ENCODE measurements around the gene DTNB.

The DTNB gene

GRCh38 chr2:25380023-25380422 is 293.4 kb downstream of the DTNB start:
- Histone ChIP-seq H3K9me3 (ENCODE audit: insufficient read depth, low read length) (no peaks in the 10 kb centered on the region), H3K9ac (ENCODE audit: low read length) (no peak overlapping the region), H2AFZ (ENCODE audit: low read depth, low read length) (no peak overlapping the region), H3K4me2 (ENCODE audit: low read length) (no peak overlapping the region), H3K36me3 (replicated peaks; ENCODE audit: low read depth, low read length) (no peaks in the 10 kb centered on the region), H3K4me1 (ENCODE audit: low read length) (peaks cover 31% of the 10 kb centered on the region), H4K20me1 (ENCODE audit: insufficient read depth, low read length) (no peaks in the 10 kb centered on the region), H3K79me2 (ENCODE audit: low read length) (no peaks in the 10 kb centered on the region), H3K4me3 (ENCODE audit: low read length) (no peak overlapping the region), H3K27ac (ENCODE audit: low read length) (no peak overlapping the region), H3K27me3 (ENCODE audit: low read depth, low read length) (no peaks in the 10 kb centered on the region)
- TF ChIP-seq CTCF (IDR thresholded peaks at IDR 0.05; ENCODE audit: low read depth, low read length) (no peak), EZH2phosphoT487 (IDR thresholded peaks at IDR 0.05; ENCODE audit: low read depth) (no peak)

- H3K79me2 ChIP-seq (ENCODE audit: low read length) = no peaks in the 10 kb centered on the region
- H3K36me3 ChIP-seq (replicated peaks; ENCODE audit: low read depth, low read length) = no peaks in the 10 kb centered on the region
- H2AFZ ChIP-seq (ENCODE audit: low read depth, low read length) = no peak overlapping the region
- no peak overlapping the region for H3K4me2 ChIP-seq (ENCODE audit: low read length)
- no peak overlapping the region for H3K9ac ChIP-seq (ENCODE audit: low read length)
- TF ChIP-seq EZH2phosphoT487 (IDR thresholded peaks at IDR 0.05; ENCODE audit: low read depth) (no peak), CTCF (IDR thresholded peaks at IDR 0.05; ENCODE audit: low read depth, low read length) (no peak)
- no peaks in the 10 kb centered on the region for H3K27me3 ChIP-seq (ENCODE audit: low read depth, low read length)
- H3K27ac ChIP-seq (ENCODE audit: low read length) = no peak overlapping the region
- H3K9me3 ChIP-seq (ENCODE audit: insufficient read depth, low read length) = no peaks in the 10 kb centered on the region
- no peak overlapping the region for H3K4me3 ChIP-seq (ENCODE audit: low read length)
- H4K20me1 ChIP-seq (ENCODE audit: insufficient read depth, low read length) = no peaks in the 10 kb centered on the region
- H3K4me1 ChIP-seq (ENCODE audit: low read length) = peaks cover 31% of the 10 kb centered on the region
Measured at GRCh38 chr2:25379535-25379934, 293.8 kb downstream of the DTNB start.

GRCh38 chr2:25378731-25379490 is 294.5 kb downstream of the DTNB start:
- Histone ChIP-seq H3K79me2 (ENCODE audit: low read length) (no peaks in the 10 kb centered on the region), H3K4me3 (ENCODE audit: low read length) (no peak overlapping the region), H4K20me1 (ENCODE audit: insufficient read depth, low read length) (no peaks in the 10 kb centered on the region), H2AFZ (ENCODE audit: low read depth, low read length) (no peak overlapping the region), H3K27me3 (ENCODE audit: low read depth, low read length) (no peaks in the 10 kb centered on the region), H3K9me3 (ENCODE audit: insufficient read depth, low read length) (no peaks in the 10 kb centered on the region), H3K4me1 (ENCODE audit: low read length) (peaks cover 31% of the 10 kb centered on the region), H3K36me3 (replicated peaks; ENCODE audit: low read depth, low read length) (no peaks in the 10 kb centered on the region), H3K9ac (ENCODE audit: low read length) (no peak overlapping the region), H3K27ac (ENCODE audit: low read length) (no peak overlapping the region), H3K4me2 (ENCODE audit: low read length) (no peak overlapping the region)
- TF ChIP-seq EZH2phosphoT487 (IDR thresholded peaks at IDR 0.05; ENCODE audit: low read depth) (no peak), CTCF (IDR thresholded peaks at IDR 0.05; ENCODE audit: low read depth, low read length) (no peak)

GRCh38 chr2:25377822-25378421 is 295.5 kb downstream of the DTNB start:
- Histone ChIP-seq H3K9ac (ENCODE audit: low read length) (no peak overlapping the region), H3K4me2 (ENCODE audit: low read length) (no peak overlapping the region; the same call in 1 of the 2 replicates)
- TF ChIP-seq CTCF (IDR thresholded peaks at IDR 0.05; ENCODE audit: low read depth, low read length) (no peak), EZH2phosphoT487 (IDR thresholded peaks at IDR 0.05; ENCODE audit: low read depth) (no peak)

More at GRCh38 chr2:25377822-25378421, 295.5 kb downstream of the DTNB start:
- Histone ChIP-seq H3K27ac (ENCODE audit: low read length) (no peak overlapping the region), H2AFZ (ENCODE audit: low read depth, low read length) (no peak overlapping the region), H3K4me1 (ENCODE audit: low read length) (peaks cover 31% of the 10 kb centered on the region), H3K9me3 (ENCODE audit: insufficient read depth, low read length) (no peaks in the 10 kb centered on the region), H3K79me2 (ENCODE audit: low read length) (no peaks in the 10 kb centered on the region), H4K20me1 (ENCODE audit: insufficient read depth, low read length) (no peaks in the 10 kb centered on the region), H3K4me3 (ENCODE audit: low read length) (no peak overlapping the region), H3K36me3 (replicated peaks; ENCODE audit: low read depth, low read length) (no peaks in the 10 kb centered on the region), H3K27me3 (ENCODE audit: low read depth, low read length) (no peaks in the 10 kb centered on the region)
